ENCODE data around the gene AP2M1. TPM values are rescaled to one million over a fixed set of nuclear protein-coding genes. Genes with fewer than 3 reads are reported as not detected.

AP2M1 gene
- total RNA-seq, 1 donor from 2014 or later: 254 TPM

DNA sequence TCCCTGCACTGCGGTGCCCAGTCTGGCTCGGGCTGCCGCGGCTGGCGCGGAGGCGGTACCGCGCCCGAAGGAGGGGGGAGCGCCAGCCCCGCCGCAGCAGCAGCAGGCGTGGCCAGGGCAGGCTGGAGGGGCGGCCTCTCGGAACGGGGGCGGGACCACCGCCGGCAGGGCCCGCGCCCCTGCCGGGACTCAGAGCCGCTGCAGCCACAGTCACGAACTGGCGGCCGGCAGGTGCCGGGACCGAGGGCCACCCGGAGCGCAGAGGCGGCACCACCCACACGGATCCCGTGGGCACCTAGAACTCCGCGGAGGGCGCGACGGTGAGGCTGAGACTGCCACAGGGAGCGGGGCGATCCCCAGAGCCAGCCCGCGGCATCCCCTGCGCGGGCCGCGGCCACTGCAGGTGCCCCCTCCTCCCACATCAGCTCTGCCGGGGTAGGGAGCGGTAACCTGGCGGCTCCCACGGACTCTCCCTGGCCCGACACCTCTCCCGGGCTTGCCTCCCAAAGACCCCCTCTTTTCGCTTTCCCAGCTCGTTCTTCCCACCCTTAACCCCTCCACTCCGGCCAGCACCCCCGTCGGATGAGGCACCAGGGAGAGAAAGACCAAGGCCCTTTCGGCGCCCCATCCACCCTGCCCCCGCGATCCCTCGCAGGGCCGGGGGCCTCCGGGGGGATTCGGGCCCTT, 54.9 kb downstream of the AP2M1 start, which contains the start of gene VWA5B2:
TSS of gene VWA5B2 (plus strand) at position 192 of the 687 bp plus-strand sequence. CDS start 944 bp downstream, outside the sequence.
- Mint-ChIP-seq H3K4me3 (peak within 1 kb of the TSS; percentile 65), H3K9me3 (no peaks in the 10 kb centered on the region), H3K36me3 (no peaks in the 10 kb centered on the region), H3K27me3 (ENCODE audit: low read depth) (peaks cover 84% of the 10 kb centered on the region), H3K27ac (no peak within 1 kb of the TSS), H3K4me1 (peaks cover 9% of the 10 kb centered on the region)
- TF ChIP-seq, protein P1, sequence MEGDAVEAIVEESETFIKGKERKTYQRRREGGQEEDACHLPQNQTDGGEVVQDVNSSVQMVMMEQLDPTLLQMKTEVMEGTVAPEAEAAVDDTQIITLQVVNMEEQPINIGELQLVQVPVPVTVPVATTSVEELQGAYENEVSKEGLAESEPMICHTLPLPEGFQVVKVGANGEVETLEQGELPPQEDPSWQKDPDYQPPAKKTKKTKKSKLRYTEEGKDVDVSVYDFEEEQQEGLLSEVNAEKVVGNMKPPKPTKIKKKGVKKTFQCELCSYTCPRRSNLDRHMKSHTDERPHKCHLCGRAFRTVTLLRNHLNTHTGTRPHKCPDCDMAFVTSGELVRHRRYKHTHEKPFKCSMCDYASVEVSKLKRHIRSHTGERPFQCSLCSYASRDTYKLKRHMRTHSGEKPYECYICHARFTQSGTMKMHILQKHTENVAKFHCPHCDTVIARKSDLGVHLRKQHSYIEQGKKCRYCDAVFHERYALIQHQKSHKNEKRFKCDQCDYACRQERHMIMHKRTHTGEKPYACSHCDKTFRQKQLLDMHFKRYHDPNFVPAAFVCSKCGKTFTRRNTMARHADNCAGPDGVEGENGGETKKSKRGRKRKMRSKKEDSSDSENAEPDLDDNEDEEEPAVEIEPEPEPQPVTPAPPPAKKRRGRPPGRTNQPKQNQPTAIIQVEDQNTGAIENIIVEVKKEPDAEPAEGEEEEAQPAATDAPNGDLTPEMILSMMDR (IDR thresholded peaks at IDR 0.05; ENCODE audit: unreplicated experiment): no peak
- DNase-seq (ENCODE audit: low spot score in 2 of 2, unreplicated experiment in 2 of 2): peak; percentile 55 to 72

DNA sequence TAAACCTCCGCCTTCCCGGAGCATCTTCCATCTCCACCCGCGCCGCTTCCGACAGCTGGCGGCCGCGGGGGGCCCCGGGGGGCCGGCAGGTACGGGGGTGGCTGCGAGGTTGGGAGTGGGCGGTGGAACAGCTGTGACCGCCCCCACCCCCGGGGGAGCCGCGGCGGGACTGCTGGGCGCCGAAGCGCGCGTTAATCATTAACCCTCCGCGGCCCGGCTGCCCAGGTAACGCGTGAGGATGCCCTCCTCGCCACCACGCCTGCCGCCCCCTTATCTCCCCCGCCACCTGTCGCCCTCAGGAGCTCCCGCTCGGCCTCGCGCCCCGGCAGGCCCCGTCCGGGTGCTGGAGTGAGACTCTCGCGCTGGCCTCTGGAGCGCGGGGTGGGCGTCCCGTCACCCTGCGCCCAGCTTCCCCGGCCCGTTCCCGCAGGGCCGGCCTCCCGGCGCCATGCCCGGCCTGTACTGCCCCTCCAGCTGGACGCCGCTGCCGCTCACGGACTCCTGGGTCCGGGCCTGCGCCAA, 55.5 kb downstream of the AP2M1 start:
- no peak for DNase-seq (ENCODE audit: low spot score in 2 of 2, unreplicated experiment in 2 of 2)
- H3K36me3 Mint-ChIP-seq: no peaks in the 10 kb centered on the region
- no peaks in the 10 kb centered on the region for H3K9me3 Mint-ChIP-seq
- peaks cover 9% of the 10 kb centered on the region for H3K4me1 Mint-ChIP-seq
- TF ChIP-seq, protein P1 (IDR thresholded peaks at IDR 0.05; ENCODE audit: unreplicated experiment): no peak
- no peak overlapping the region for H3K27ac Mint-ChIP-seq
- peaks cover 84% of the 10 kb centered on the region for H3K27me3 Mint-ChIP-seq (ENCODE audit: low read depth)
- H3K4me3 Mint-ChIP-seq: peak overlapping the region; percentile 58

DNA sequence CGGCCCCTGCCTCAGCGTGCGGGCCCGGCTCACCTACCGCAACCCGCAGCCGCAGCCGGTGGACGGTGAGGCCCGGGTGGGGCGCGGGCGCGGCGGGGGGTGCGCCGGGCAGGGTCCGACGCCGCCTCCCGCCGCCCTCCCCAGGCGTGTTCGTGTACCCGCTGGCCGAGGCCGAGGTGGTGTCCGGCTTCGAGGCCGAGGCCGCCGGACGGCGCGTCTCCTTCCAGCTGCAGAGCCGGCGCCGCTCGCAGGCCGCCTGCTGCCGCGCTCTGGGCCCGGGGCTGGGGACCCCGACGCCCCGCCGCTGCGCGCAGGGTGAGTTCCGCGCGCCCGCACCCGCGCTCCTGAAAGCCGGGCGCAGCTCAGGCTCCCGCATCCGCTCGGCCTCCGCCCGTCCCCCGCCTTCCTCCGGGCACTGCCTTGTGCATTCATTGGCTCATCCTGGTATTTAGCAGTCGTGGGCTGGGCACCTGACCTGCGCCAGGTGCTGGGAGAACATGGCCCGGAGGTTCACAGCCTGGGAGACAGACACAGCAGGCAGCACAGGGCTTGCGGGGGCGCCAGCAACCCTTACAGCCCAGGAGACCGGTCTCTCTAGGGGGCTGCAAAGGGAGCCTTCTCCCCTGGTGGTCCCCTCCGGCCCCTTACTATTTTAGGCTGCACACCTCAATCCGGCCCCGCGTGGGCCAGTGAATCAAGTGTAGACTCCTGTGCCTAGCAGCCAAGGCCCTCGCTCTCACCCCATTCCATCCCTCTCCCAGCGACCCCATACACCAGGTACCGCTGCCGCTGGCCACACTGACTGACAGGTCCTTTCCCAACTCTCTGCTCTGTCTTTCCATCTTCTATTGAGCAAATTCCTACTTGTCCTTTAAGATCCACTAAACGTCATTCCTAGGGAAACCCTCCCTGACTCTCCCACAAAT, 56.2 kb downstream of the AP2M1 start:
- H3K27ac Mint-ChIP-seq: no peak overlapping the region
- peak overlapping the region; percentile 67 for H3K4me3 Mint-ChIP-seq
- peaks cover 86% of the 10 kb centered on the region for H3K27me3 Mint-ChIP-seq (ENCODE audit: low read depth)
- H3K36me3 Mint-ChIP-seq: no peaks in the 10 kb centered on the region
- peaks cover 9% of the 10 kb centered on the region for H3K4me1 Mint-ChIP-seq
- H3K9me3 Mint-ChIP-seq: no peaks in the 10 kb centered on the region
- TF ChIP-seq, protein P1 (IDR thresholded peaks at IDR 0.05; ENCODE audit: unreplicated experiment): no peak
- DNase-seq (ENCODE audit: low spot score in 2 of 2, unreplicated experiment in 2 of 2): no peak

DNA sequence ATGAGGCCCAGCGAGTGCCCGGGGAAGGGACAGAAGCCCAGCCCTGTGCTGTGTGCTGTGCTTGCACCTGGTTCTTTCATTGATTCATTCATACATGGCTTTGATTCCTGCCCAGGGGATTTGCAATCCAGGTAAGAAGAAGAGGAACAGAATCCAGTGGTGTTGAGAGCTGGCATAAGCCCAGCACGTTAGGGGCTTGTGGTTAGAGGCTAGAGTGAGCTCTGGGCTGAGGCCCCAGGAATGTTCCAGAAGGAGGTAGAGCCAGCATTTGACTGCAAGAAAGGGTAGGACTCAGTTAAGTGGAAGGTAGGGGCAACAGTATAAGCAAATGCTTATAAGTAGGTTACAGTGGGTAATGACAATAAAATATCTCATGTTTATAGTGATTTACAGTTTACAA, 57.0 kb downstream of the AP2M1 start:
- peak overlapping the region; percentile 67 for H3K4me3 Mint-ChIP-seq
- H3K4me1 Mint-ChIP-seq: peaks cover 9% of the 10 kb centered on the region
- H3K27ac Mint-ChIP-seq: no peak overlapping the region
- DNase-seq (ENCODE audit: low spot score in 2 of 2, unreplicated experiment in 2 of 2): no peak
- peaks cover 83% of the 10 kb centered on the region for H3K27me3 Mint-ChIP-seq (ENCODE audit: low read depth)
- no peaks in the 10 kb centered on the region for H3K36me3 Mint-ChIP-seq
- no peaks in the 10 kb centered on the region for H3K9me3 Mint-ChIP-seq
- TF ChIP-seq, protein P1 (IDR thresholded peaks at IDR 0.05; ENCODE audit: unreplicated experiment): no peak

DNA sequence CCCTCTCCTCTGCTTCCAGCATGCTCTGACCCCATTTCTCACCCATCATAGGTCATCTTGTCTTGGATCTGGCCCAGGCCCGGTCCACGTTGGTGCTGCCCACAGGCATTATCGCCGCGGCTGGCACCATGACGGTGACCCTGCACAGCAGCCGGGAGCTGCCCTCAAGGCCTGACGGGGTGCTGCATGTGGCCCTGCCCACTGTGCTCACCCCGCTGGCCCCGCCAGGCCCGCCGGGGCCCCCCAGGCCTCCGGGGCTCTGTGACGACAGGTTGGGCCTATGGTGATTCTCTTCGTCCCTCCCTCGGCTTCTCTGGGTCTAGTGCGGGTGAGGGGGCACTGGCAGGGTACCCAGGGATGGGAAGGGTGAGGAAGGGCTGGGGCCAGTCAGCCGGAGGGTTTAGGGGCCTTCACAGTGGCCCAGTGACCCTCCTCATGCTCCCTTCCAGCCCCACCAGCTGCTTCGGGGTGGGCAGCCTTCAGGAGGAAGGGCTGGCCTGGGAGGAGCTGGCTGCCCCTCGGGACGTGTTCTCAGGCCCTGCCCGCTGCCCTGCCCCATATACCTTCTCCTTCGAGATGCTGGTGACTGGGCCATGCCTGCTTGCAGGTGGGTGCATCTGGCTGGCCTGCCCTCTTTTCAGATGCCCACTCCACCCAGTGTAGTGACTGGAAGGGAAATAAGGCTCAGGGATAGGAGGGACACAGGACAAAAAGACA, 58.6 kb downstream of the AP2M1 start:
- no peak overlapping the region for H3K27ac Mint-ChIP-seq
- TF ChIP-seq, protein P1 (IDR thresholded peaks at IDR 0.05; ENCODE audit: unreplicated experiment): no peak

More for the DNA sequence above, 58.6 kb downstream of the AP2M1 start:
- Mint-ChIP-seq H3K27me3 (ENCODE audit: low read depth) (peaks cover 76% of the 10 kb centered on the region), H3K36me3 (no peaks in the 10 kb centered on the region), H3K4me3 (no peak overlapping the region), H3K4me1 (peaks cover 9% of the 10 kb centered on the region), H3K9me3 (no peaks in the 10 kb centered on the region)
- DNase-seq (ENCODE audit: low spot score in 2 of 2, unreplicated experiment in 2 of 2): no peak

Data from mesothelial cell of epicardium (in vitro differentiated cells).